ENCODE data around the gene MAGEB2.

Gene MAGEB2

GRCh38 chrX:30253257-30253656, 37.9 kb downstream of the MAGEB2 start:
- H3K36me3 ChIP-seq (replicated peaks), result no peaks in the 10 kb centered on the region
- H3K27ac ChIP-seq, result no peak overlapping the region
- TF ChIP-seq CTCF (IDR thresholded peaks at IDR 0.05; ENCODE audit: low read depth, low read length, missing control alignments), result no peak
- DNase-seq, result no peak
- no peaks in the 10 kb centered on the region for H3K27me3 ChIP-seq (replicated peaks)
- H3K4me3 ChIP-seq (ENCODE audit: low read depth, low read length), result no peak overlapping the region
- in situ Hi-C loops (cut with HindIII; ENCODE audit: low pct_ligation_motif_present, low sequenced_read_pairs), result no loop called here

GRCh38 chrX:30259927-30260326, 44.6 kb downstream of the MAGEB2 start:
- H3K4me3 ChIP-seq (ENCODE audit: low read depth, low read length), result no peak overlapping the region
- H3K27ac ChIP-seq, result no peak overlapping the region
- H3K36me3 ChIP-seq (replicated peaks), result no peaks in the 10 kb centered on the region
- in situ Hi-C loops (cut with HindIII; ENCODE audit: low pct_ligation_motif_present, low sequenced_read_pairs), result no loop called here
- no peak for TF ChIP-seq CTCF (IDR thresholded peaks at IDR 0.05; ENCODE audit: low read depth, low read length, missing control alignments)
- no peak for DNase-seq
- no peaks in the 10 kb centered on the region for H3K27me3 ChIP-seq (replicated peaks)

- H3K27ac ChIP-seq, result no peak overlapping the region
- TF ChIP-seq CTCF (IDR thresholded peaks at IDR 0.05; ENCODE audit: low read depth, low read length, missing control alignments), result no peak
- in situ Hi-C loops (cut with HindIII; ENCODE audit: low pct_ligation_motif_present, low sequenced_read_pairs), result no loop called here
- no peaks in the 10 kb centered on the region for H3K36me3 ChIP-seq (replicated peaks)
- no peaks in the 10 kb centered on the region for H3K27me3 ChIP-seq (replicated peaks)
- no peak for DNase-seq
- H3K4me3 ChIP-seq (ENCODE audit: low read depth, low read length), result no peak overlapping the region
Measured at GRCh38 chrX:30261012-30261411, 45.6 kb downstream of the MAGEB2 start.

GRCh38 chrX:30262763-30263162, 47.4 kb downstream of the MAGEB2 start:
- Histone ChIP-seq H3K27me3 (replicated peaks) (no peaks in the 10 kb centered on the region), H3K27ac (no peak overlapping the region), H3K4me3 (ENCODE audit: low read depth, low read length) (no peak overlapping the region), H3K36me3 (replicated peaks) (no peaks in the 10 kb centered on the region)
- no peak for TF ChIP-seq CTCF (IDR thresholded peaks at IDR 0.05; ENCODE audit: low read depth, low read length, missing control alignments)
- in situ Hi-C loops (cut with HindIII; ENCODE audit: low pct_ligation_motif_present, low sequenced_read_pairs), result no loop called here
- no peak for DNase-seq
